ENCODE data around the gene TOLLIP.
"Not testable (repeated sequence)": the region's sequence is repeated elsewhere in the genome, so short reads cannot be mapped to it uniquely, and the experiment has no call there.

- not testable (repeated sequence) for TF ChIP-seq CEBPB (IDR thresholded peaks at IDR 0.05; ENCODE audit: low read depth, low read length); MXI1 (IDR thresholded peaks at IDR 0.05; ENCODE audit: borderline replicate concordance, low read depth, low read length); POLR2A (IDR thresholded peaks at IDR 0.05; ENCODE audit: low read depth, low read length)
- peak; percentile 44 for TF ChIP-seq CTCF (conservative IDR thresholded peaks at IDR 0.05; ENCODE audit: low read depth, low read length)
Observed at GRCh38 chr11:1264444-1264843, 45.0 kb downstream of the TOLLIP start.

Data from IMR-90 (cell line).